B cell (primary cell): ENCODE measurements around the gene FBXO27. TPM values are rescaled to one million over a fixed set of nuclear protein-coding genes. Genes with fewer than 3 reads are reported as not detected.

ENCODE experiments used
- ATAC-seq: fragments of 200-7000 bp; cut with Tn5 transposase; one replicate; pipeline ENCODE4 v1.10.0; 2021; ENCODE audit warnings: low read depth, mild to moderate bottlenecking, moderate number of reproducible peaks, moderate library complexity
- CTCF ChIA-PET: fragments of 350-600 bp; sonication (Branson Sonifier 250); formaldehyde crosslinking; loops from one replicate; lab custom pipeline; 2021; ENCODE audit warnings: antibody characterized with exemption, inconsistent platforms; lab: Charles Lee
- POLR2A ChIA-PET: fragments of 350-600 bp; sonication (Branson Sonifier 250); formaldehyde crosslinking; loops from one replicate; lab custom pipeline; 2021; ENCODE audit warnings: antibody characterized with exemption; lab: Charles Lee
- DNase-seq: peaks from one replicate; pipeline ENCODE4 v3.0.0; 2013
- H2AFZ ChIP-seq: 2 replicates; pipeline ENCODE4 v1.6.1; 2012; ENCODE audit warnings: mild to moderate bottlenecking, low read depth, low read length; ENCODE audit not compliant: insufficient read depth, poor library complexity, severe bottlenecking
- H3K27ac ChIP-seq, 2 donors: 1 replicate in 1 of 2; 2 replicates in 1 of 2; pipeline ENCODE4 v1.5.1; 2012 to 2013; ENCODE audit warnings: low read length in 2 of 2, mild to moderate bottlenecking in 2 of 2, moderate library complexity in 1 of 2
- H3K27me3 ChIP-seq, 4 experiments: fragments of 200-600 bp in 1 of 4; sonication (generic) in 1 of 4; replicated peaks in 1 of 4; 1 replicate in 2 of 4; 2 replicates in 2 of 4; pipeline versions ENCODE4 v1.6.1 to v1.7.0; 2013 to 2016; ENCODE audit warnings: low read length in 3 of 4, mild to moderate bottlenecking in 2 of 4, mixed read lengths in 1 of 4, moderate library complexity in 1 of 4; ENCODE audit not compliant: insufficient read depth in 4 of 4, control insufficient read depth in 3 of 4; ENCODE audit errors: control extremely low read depth in 1 of 4
- H3K36me3 ChIP-seq, 2 experiments: replicated peaks in 1 of 2; 1 replicate in 1 of 2; 2 replicates in 1 of 2; pipeline versions ENCODE4 v1.6.1 to v1.7.1; 2013; ENCODE audit warnings: low read length in 1 of 2; ENCODE audit not compliant: insufficient read depth in 2 of 2, control insufficient read depth in 1 of 2; ENCODE audit errors: control extremely low read depth in 1 of 2, extremely low read depth in 1 of 2
- H3K4me1 ChIP-seq, 2 donors: fragments of 200-600 bp in 1 of 2; sonication (generic) in 1 of 2; 1 replicate in 1 of 2; 2 replicates in 1 of 2; pipeline versions ENCODE4 v1.5.1 to v1.6.1; 2013 to 2017; ENCODE audit warnings: low read length in 2 of 2; ENCODE audit not compliant: control insufficient read depth in 2 of 2, insufficient read depth in 2 of 2
- H3K4me2 ChIP-seq: replicated peaks from 2 replicates; pipeline ENCODE3; 2012; ENCODE audit warnings: mild to moderate bottlenecking, low read depth, low read length; ENCODE audit not compliant: poor library complexity, severe bottlenecking
- H3K4me3 ChIP-seq, 5 experiments: fragments of 200-600 bp in 1 of 5; sonication (generic) in 1 of 5; 1 replicate in 3 of 5; 2 replicates in 2 of 5; pipeline versions ENCODE4 v1.5.1 to v1.7.0; 2011 to 2016; ENCODE audit warnings: low read length in 4 of 5, mild to moderate bottlenecking in 4 of 5, low read depth in 2 of 5, control low read depth in 1 of 5, moderate library complexity in 1 of 5; ENCODE audit not compliant: insufficient read depth in 1 of 5; ENCODE audit errors: control extremely low read depth in 1 of 5, extremely low read depth in 1 of 5
- H3K79me2 ChIP-seq: fragments of 200-600 bp; sonication (generic); one replicate; pipeline ENCODE4 v1.6.0; 2016; ENCODE audit warnings: low read length; ENCODE audit not compliant: control insufficient read depth, insufficient read depth
- H3K9ac ChIP-seq: fragments of 200-600 bp; sonication (generic); 2 replicates; pipeline ENCODE4 v1.6.1; 2017; ENCODE audit warnings: mild to moderate bottlenecking, low read length, moderate library complexity
- H3K9me3 ChIP-seq, 3 donors: one replicate each; pipeline versions ENCODE4 v1.6.1 to v1.7.1; 2013; ENCODE audit warnings: low read length in 2 of 3; ENCODE audit not compliant: control insufficient read depth in 2 of 3, insufficient read depth in 1 of 3; ENCODE audit errors: control extremely low read depth in 1 of 3
- H4K20me1 ChIP-seq: 2 replicates; pipeline ENCODE4 v1.6.0; 2012; ENCODE audit warnings: mild to moderate bottlenecking, low read length; ENCODE audit not compliant: insufficient read depth, control insufficient read depth, poor library complexity, severe bottlenecking
- H3K27ac Mint-ChIP-seq: one replicate; pipeline ENCODE4 v1.8.0; 2021; ENCODE audit warnings: mixed read lengths
- H3K27me3 Mint-ChIP-seq: one replicate; pipeline ENCODE4 v1.8.0; 2021; ENCODE audit warnings: mixed read lengths
- H3K4me1 Mint-ChIP-seq: one replicate; pipeline ENCODE4 v1.8.0; 2021; ENCODE audit warnings: mixed read lengths
- H3K4me3 Mint-ChIP-seq: one replicate; pipeline ENCODE4 v1.8.0; 2021; ENCODE audit warnings: mixed read lengths
- H3K9me3 Mint-ChIP-seq: one replicate; pipeline ENCODE4 v1.8.0; 2022; ENCODE audit warnings: mixed read lengths; ENCODE audit not compliant: insufficient read depth
- CTCF ChIP-seq: fragments of 200-600 bp; IDR thresholded peaks from one replicate; pipeline ENCODE4 v1.8.0; 2022; ENCODE audit warnings: antibody characterized with exemption, mild to moderate bottlenecking
- EZH2 ChIP-seq: IDR thresholded peaks from 2 replicates; pipeline ENCODE4 v1.6.1; 2012; ENCODE audit warnings: borderline replicate concordance, low read depth, mild to moderate bottlenecking, moderate library complexity, low read length; ENCODE audit not compliant: insufficient read depth, poor library complexity, severe bottlenecking
- WGBS: methylation state at CpG from one replicate; pipeline ENCODE4 v1.1.5; 2013; ENCODE audit warnings: missing lambda C conversion rate; ENCODE audit not compliant: insufficient coverage; 5-methylcytosine and 5-hydroxymethylcytosine counted together
- intact Hi-C: fragments of 100-400 bp; cut with micrococcal nuclease; formaldehyde crosslinking; loops from one replicate; pipeline ENCODE4 v1.10.0; 2022
- polyA plus RNA-seq: library from polyadenylated mRNA; depleted of rRNA; stranded (reverse); fragments of >200 nt; gene quantifications from 2 replicates; pipeline ENCODE4 v1.2.3, GENCODE V29; 2012
- total RNA-seq, 2 donors: library from RNA; stranded (reverse); fragments of 120-200 nt in 1 of 2; gene quantifications; 1 replicate in 1 of 2; 2 replicates in 1 of 2; pipeline versions ENCODE4 v1.2.3 to v1.2.4, GENCODE V29; 2013 to 2022

Gene FBXO27
- total and polyA plus RNA-seq, 2 donors (not counting 1 experiment from before 2014, with no cell fraction given), result 0.12 to 0.18 TPM

GRCh38 chr19:39054091-39054470 lies 21.7 kb upstream of the FBXO27 start:
- no peak overlapping the region for H3K4me3 Mint-ChIP-seq
- H3K27me3 ChIP-seq, result peaks cover 0 to 4% (median 0%) of the 10 kb centered on the region in 4 experiments
- DNase-seq, result no peak
- H3K36me3 ChIP-seq, result no peaks in the 10 kb centered on the region
- H4K20me1 ChIP-seq, result no peaks in the 10 kb centered on the region
- WGBS, result 100% methylated on average over 1 of the region's 2 CpGs
- H3K9ac ChIP-seq, result no peak overlapping the region
- no peak overlapping the region for H3K27ac Mint-ChIP-seq
- H3K4me1 ChIP-seq, result no peaks in the 10 kb centered on the region
- H3K27ac ChIP-seq, result no peak overlapping the region
- no peak overlapping the region for H3K4me2 ChIP-seq
- TF ChIP-seq EZH2 (no peak), CTCF (no peak)
- peaks cover 0 to 6% (median 0%) of the 10 kb centered on the region in 3 donors for H3K9me3 ChIP-seq
- H3K4me1 Mint-ChIP-seq, result no peaks in the 10 kb centered on the region
- H3K9me3 Mint-ChIP-seq, result no peaks in the 10 kb centered on the region
- no peak for ATAC-seq
- H2AFZ ChIP-seq, result no peak overlapping the region
- no peak overlapping the region for H3K4me3 ChIP-seq
- H3K79me2 ChIP-seq, result no peaks in the 10 kb centered on the region
- H3K27me3 Mint-ChIP-seq, result no peaks in the 10 kb centered on the region
- ChIA-PET CTCF (interaction anchor here (0.6 kb wide), 1 partner anchor 20 kb away, joined by 3 read pairs; no protein-coding TSS in a partner anchor), POLR2A (no interaction called here)
- intact Hi-C loops, result no loop called here

GRCh38 chr19:39053276-39054090 lies 21.1 kb upstream of the FBXO27 start:
- Mint-ChIP-seq H3K27me3 (no peaks in the 10 kb centered on the region), H3K27ac (no peak overlapping the region), H3K4me1 (no peaks in the 10 kb centered on the region), H3K9me3 (no peaks in the 10 kb centered on the region), H3K4me3 (no peak overlapping the region)
- Histone ChIP-seq H3K9ac (no peak overlapping the region), H3K27ac (no peak overlapping the region), H3K4me2 (no peak overlapping the region), H3K27me3 (peaks cover 0 to 4% (median 0%) of the 10 kb centered on the region in 4 experiments), H3K79me2 (no peaks in the 10 kb centered on the region), H4K20me1 (no peaks in the 10 kb centered on the region), H3K9me3 (peaks cover 0 to 6% (median 0%) of the 10 kb centered on the region in 3 donors), H2AFZ (no peak overlapping the region), H3K4me1 (no peaks in the 10 kb centered on the region), H3K36me3 (no peaks in the 10 kb centered on the region), H3K4me3 (no peak overlapping the region)
- ATAC-seq (no peak), DNase-seq (no peak)
- CTCF ChIA-PET, result interaction anchor here (0.6 kb wide), 1 partner anchor 19 kb away, joined by 3 read pairs; no protein-coding TSS in a partner anchor
- TF ChIP-seq CTCF, result no peak
- TF ChIP-seq EZH2, result no peak
- POLR2A ChIA-PET, result no interaction called here
- WGBS, result 92% methylated on average over 18 of the region's 18 CpGs
- intact Hi-C loops, result no loop called here
